NCI-H2227 treated with DMSO at 0.1 percent for 48 hours (cell line): ENCODE measurements around the gene NTNG2.

ENCODE experiments used
- DNase-seq: peaks from one replicate; lab custom pipeline; 2025; lab: John Stamatoyannopoulos, UW

Gene NTNG2

GRCh38 chr9:132204883-132205282 lies 43.0 kb downstream of the NTNG2 start:
- no peak for DNase-seq

GRCh38 chr9:132207215-132207614 lies 45.4 kb downstream of the NTNG2 start:
- no peak for DNase-seq

GRCh38 chr9:132207839-132208615 lies 46.2 kb downstream of the NTNG2 start:
- DNase-seq: no peak

GRCh38 chr9:132209228-132209627 lies 47.4 kb downstream of the NTNG2 start:
- no peak for DNase-seq

GRCh38 chr9:132210472-132211145 lies 48.8 kb downstream of the NTNG2 start:
- DNase-seq: no peak

- DNase-seq: no peak
Observed at GRCh38 chr9:132211570-132211969, 49.7 kb downstream of the NTNG2 start.

- no peak for DNase-seq
Observed at GRCh38 chr9:132214027-132214622, 52.3 kb downstream of the NTNG2 start.

GRCh38 chr9:132216861-132217619 lies 55.2 kb downstream of the NTNG2 start:
- DNase-seq: no peak

- DNase-seq: no peak
Observed at GRCh38 chr9:132218208-132218607, 56.4 kb downstream of the NTNG2 start.

GRCh38 chr9:132221941-132222340 lies 60.1 kb downstream of the NTNG2 start:
- DNase-seq: no peak

GRCh38 chr9:132224645-132225044 lies 62.8 kb downstream of the NTNG2 start:
- DNase-seq: no peak

GRCh38 chr9:132226571-132227430 lies 64.9 kb downstream of the NTNG2 start:
- no peak for DNase-seq

- DNase-seq: no peak
Observed at GRCh38 chr9:132228062-132228461, 66.2 kb downstream of the NTNG2 start.

GRCh38 chr9:132230605-132231004 lies 68.7 kb downstream of the NTNG2 start:
- DNase-seq: no peak

- no peak for DNase-seq
Observed at GRCh38 chr9:132231019-132231701, 69.3 kb downstream of the NTNG2 start.

GRCh38 chr9:132232522-132232921 lies 70.7 kb downstream of the NTNG2 start:
- no peak for DNase-seq

GRCh38 chr9:132233138-132233537 lies 71.3 kb downstream of the NTNG2 start:
- no peak for DNase-seq

- DNase-seq: no peak
Observed at GRCh38 chr9:132234535-132234934, 72.7 kb downstream of the NTNG2 start.

- DNase-seq: no peak
Observed at GRCh38 chr9:132235125-132235524, 73.3 kb downstream of the NTNG2 start.

- peak; percentile 47 for DNase-seq
Observed at GRCh38 chr9:132235894-132236661, 74.2 kb downstream of the NTNG2 start.
